ENCODE measurements around the gene TCHP.

DNA sequence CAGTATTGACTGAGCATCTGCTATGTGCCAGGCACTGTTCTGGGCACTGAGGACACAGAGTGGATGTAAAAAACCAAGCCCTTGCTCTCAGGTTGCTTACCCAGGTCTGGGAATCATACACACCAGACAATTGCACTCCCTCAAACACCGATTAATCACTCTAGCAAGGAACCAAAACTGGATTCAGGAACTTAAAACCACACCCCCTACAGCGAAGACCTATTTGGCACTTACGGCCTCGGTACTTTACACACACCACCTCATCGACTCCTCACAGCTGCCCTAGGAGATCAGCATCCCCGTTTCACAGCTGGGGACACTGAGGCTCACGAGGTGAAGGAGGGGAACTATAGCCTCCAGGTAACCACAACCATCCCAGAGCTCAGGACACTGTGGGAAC lies 21.3 kb upstream of the TCHP start:
- TF ChIP-seq CTCF (IDR thresholded peaks at IDR 0.05): no peak
- TF ChIP-seq POLR2A (IDR thresholded peaks at IDR 0.05): no peak

Measured in Peyer's patch (tissue), 4 donors.